Osteocyte (in vitro differentiated cells): ENCODE measurements around the gene VANGL1. TPM values are rescaled to one million over a fixed set of nuclear protein-coding genes. Genes with fewer than 3 reads are reported as not detected.

ENCODE experiments used
- DNase-seq: peaks from one replicate; pipeline ENCODE4 v3.0.0; 2021; ENCODE audit warnings: mixed read lengths; ENCODE audit not compliant: unreplicated experiment; ENCODE audit errors: extremely low spot score
- H3K27ac Mint-ChIP-seq: one replicate; pipeline ENCODE4 v1.8.0; 2021; ENCODE audit warnings: mild to moderate bottlenecking, mixed read lengths; ENCODE audit not compliant: unreplicated experiment
- H3K27me3 Mint-ChIP-seq: one replicate; pipeline ENCODE4 v1.8.0; 2021; ENCODE audit warnings: mixed read lengths; ENCODE audit not compliant: unreplicated experiment
- H3K36me3 Mint-ChIP-seq: one replicate; pipeline ENCODE4 v1.8.0; 2021; ENCODE audit warnings: mixed read lengths; ENCODE audit not compliant: unreplicated experiment
- H3K4me1 Mint-ChIP-seq: one replicate; pipeline ENCODE4 v1.8.0; 2021; ENCODE audit warnings: mixed read lengths; ENCODE audit not compliant: unreplicated experiment
- H3K4me3 Mint-ChIP-seq: one replicate; pipeline ENCODE4 v1.8.0; 2021; ENCODE audit warnings: mild to moderate bottlenecking, moderate library complexity, mixed read lengths; ENCODE audit not compliant: unreplicated experiment
- H3K9me3 Mint-ChIP-seq: one replicate; pipeline ENCODE4 v1.8.0; 2021; ENCODE audit warnings: mixed read lengths; ENCODE audit not compliant: unreplicated experiment
- CTCF ChIP-seq: fragments of 200-600 bp; sonication (generic); IDR thresholded peaks from 2 replicates; pipeline ENCODE4 v1.5.0; 2021; ENCODE audit warnings: antibody characterized with exemption, mild to moderate bottlenecking, moderate library complexity
- long read RNA-seq: library from polyadenylated mRNA; unstranded; transcript quantifications from one replicate; pipeline ENCODE4 v2.0.0, GENCODE V29; 2021
- total RNA-seq: library from RNA; stranded (reverse); gene quantifications from 2 replicates; pipeline ENCODE4 v1.2.1, GENCODE V29; 2021

VANGL1 gene
- total RNA-seq: 16.2 and 16.7 TPM in 2 replicates
- long read RNA-seq, full-length matches to known transcripts: 30 of 43 reads
- long read RNA-seq, partial matches to known transcripts: 0 of 43 reads
- long read RNA-seq, other reads (novel, unspliced or antisense): 13 of 43 reads

- Mint-ChIP-seq H3K27ac (peak within 1 kb of the TSS; percentile 83), H3K4me1 (peaks cover 12% of the 10 kb centered on the region), H3K36me3 (peaks cover 2% of the 10 kb centered on the region), H3K27me3 (peaks cover 18% of the 10 kb centered on the region), H3K4me3 (peak within 1 kb of the TSS; percentile 84), H3K9me3 (peaks cover 19% of the 10 kb centered on the region)
- no peak for TF ChIP-seq CTCF
- peak; percentile 89 for DNase-seq
These were observed at the start of gene VANGL1 for GRCh38 chr1:115641762-115642167. Gene VANGL1 (plus strand): TSS chr1:115641970. CDS start chr1:115651414, 9,444 bp downstream.

GRCh38 chr1:115592264-115592663 lies 49.5 kb upstream of the VANGL1 start:
- Mint-ChIP-seq H3K4me3 (no peak overlapping the region), H3K27me3 (no peaks in the 10 kb centered on the region), H3K4me1 (peaks cover 8% of the 10 kb centered on the region), H3K27ac (no peak overlapping the region), H3K9me3 (peaks cover 24% of the 10 kb centered on the region), H3K36me3 (peaks cover 5% of the 10 kb centered on the region)
- DNase-seq: no peak
- TF ChIP-seq CTCF: no peak

GRCh38 chr1:115593365-115594259 lies 48.2 kb upstream of the VANGL1 start:
- H3K36me3 Mint-ChIP-seq: peaks cover 1% of the 10 kb centered on the region
- H3K4me1 Mint-ChIP-seq: peaks cover 8% of the 10 kb centered on the region
- H3K4me3 Mint-ChIP-seq: no peak overlapping the region
- H3K27ac Mint-ChIP-seq: no peak overlapping the region
- peaks cover 16% of the 10 kb centered on the region for H3K9me3 Mint-ChIP-seq
- no peak for TF ChIP-seq CTCF
- no peaks in the 10 kb centered on the region for H3K27me3 Mint-ChIP-seq
- no peak for DNase-seq

GRCh38 chr1:115594600-115594999 lies 47.2 kb upstream of the VANGL1 start:
- no peak for DNase-seq
- Mint-ChIP-seq H3K9me3 (peaks cover 11% of the 10 kb centered on the region), H3K36me3 (peaks cover 1% of the 10 kb centered on the region), H3K4me3 (no peak overlapping the region), H3K27me3 (no peaks in the 10 kb centered on the region), H3K4me1 (peaks cover 8% of the 10 kb centered on the region), H3K27ac (no peak overlapping the region)
- no peak for TF ChIP-seq CTCF
